LNCaP clone FGC (cell line): Measurements from ENCODE around the gene ISL1.

Experiments
- DNase-seq: peaks from one replicate; pipeline ENCODE4 v3.0.0-alpha.2; 2011; ENCODE audit warnings: low read depth
- H3K4me3 ChIP-seq: 2 replicates; pipeline ENCODE4 v1.5.1; 2011; ENCODE audit warnings: mild to moderate bottlenecking, low read depth, low read length, control low read depth
- CTCF ChIP-seq: IDR thresholded peaks from 2 replicates; pipeline ENCODE4 v1.5.1; 2012; ENCODE audit warnings: mild to moderate bottlenecking; ENCODE audit not compliant: control insufficient read depth, insufficient read depth; ENCODE audit errors: extremely low read depth

Gene ISL1

DNA sequence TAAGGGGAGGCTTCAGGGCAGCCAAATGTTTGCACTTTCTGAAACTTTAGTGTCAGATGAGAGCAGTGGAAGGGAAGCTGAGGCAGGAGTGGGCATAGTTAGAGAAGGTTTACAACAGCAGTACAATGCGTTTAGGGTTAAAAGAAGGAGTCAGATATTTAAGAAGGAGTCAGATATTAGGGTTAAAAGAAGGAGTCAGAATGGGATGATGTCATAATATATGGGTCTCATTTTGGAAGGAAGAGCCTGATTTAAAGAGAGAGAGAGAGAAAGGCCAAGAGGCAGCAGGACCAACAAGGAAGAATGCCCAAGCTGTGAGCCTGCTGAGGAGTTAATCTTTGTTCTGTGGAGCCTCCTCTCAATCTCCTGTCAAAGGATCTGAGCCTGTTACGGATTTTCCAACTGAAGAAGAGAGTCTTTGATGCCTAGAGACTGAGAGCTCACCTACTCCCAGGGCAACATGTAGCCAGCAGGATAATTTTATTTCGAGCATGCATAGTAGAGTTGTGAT lies 9.5 kb downstream of the ISL1 start:
- no peak for TF ChIP-seq CTCF
- H3K4me3 ChIP-seq: no peak overlapping the region
- no peak for DNase-seq

DNA sequence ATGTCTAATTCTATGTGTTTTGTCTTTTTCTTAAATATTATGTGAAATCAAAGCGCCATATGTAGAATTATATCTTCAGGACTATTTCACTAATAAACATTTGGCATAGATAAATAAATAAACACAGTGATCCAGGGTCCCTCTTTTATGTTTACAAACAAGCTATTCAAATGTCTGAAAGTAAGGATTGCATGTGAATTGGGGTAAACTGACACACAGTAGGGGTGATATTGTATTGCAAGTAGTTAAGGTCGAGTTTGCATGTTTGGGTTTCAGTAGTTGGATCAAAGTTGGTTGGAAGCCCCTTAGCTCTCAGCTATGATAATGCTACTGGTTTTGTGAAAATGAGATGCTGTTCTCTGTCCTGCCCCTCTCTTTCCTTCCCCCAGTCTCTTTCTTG lies 11.4 kb downstream of the ISL1 start:
- no peak for DNase-seq
- H3K4me3 ChIP-seq: no peak overlapping the region
- TF ChIP-seq CTCF: no peak

- H3K4me3 ChIP-seq: no peak overlapping the region
- DNase-seq: no peak
- TF ChIP-seq CTCF: no peak
These were observed 12.0 kb downstream of the ISL1 start for GRCh38 chr5:51395245-51395644.

DNA sequence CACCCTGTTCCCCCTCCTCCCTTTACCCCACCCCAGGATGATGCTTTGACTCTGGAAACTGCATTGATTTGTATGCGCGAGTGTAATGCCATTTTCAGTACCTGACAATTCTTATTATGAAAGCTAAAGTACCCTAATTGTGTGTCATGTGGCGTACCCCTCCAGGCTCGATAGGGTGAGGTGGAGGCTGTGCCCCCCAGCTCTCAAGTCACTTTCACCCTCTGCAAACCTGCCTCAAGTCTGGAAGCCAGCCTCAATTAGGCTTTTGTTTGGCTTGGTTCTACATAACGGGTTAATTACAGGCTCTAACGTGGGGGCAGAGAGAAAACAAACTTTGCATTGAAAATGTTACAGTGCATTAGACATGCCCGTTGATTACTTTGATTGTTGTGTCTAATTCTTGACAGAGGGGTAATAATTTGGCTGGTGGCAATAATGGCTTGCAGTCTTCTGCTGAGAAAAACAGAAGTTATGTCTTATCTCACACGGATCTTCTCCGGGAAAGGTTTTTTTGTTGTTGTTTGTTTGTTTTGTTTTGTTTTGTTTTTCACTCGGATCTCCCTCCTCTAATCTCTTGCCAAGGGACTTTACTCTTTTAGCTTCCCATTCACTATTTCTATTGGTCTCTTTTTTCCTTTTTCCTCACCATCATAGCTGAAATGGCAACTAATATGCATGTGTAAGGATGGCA lies 12.6 kb downstream of the ISL1 start:
- DNase-seq: no peak
- no peak for TF ChIP-seq CTCF
- no peak overlapping the region for H3K4me3 ChIP-seq

DNA sequence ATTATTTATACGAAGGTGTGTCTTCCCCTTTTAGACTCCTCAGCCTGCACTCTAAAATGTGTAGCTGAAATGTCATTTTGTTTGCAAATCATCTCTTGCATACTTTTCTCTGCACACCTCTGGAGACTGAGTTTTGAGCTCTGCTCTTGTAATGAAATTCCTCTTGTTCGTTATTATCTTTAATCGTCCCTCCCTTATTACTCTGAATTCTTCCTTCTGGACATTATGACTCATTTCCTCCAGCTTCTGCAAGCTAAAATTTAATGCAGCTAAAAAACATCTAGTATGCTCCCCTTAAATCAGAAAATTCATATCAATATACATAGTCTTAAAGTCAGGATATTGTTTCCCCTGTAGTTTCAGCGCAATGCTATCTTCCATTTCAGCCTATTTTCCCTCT lies 13.5 kb downstream of the ISL1 start:
- H3K4me3 ChIP-seq: no peak overlapping the region
- no peak for TF ChIP-seq CTCF
- no peak for DNase-seq

DNA sequence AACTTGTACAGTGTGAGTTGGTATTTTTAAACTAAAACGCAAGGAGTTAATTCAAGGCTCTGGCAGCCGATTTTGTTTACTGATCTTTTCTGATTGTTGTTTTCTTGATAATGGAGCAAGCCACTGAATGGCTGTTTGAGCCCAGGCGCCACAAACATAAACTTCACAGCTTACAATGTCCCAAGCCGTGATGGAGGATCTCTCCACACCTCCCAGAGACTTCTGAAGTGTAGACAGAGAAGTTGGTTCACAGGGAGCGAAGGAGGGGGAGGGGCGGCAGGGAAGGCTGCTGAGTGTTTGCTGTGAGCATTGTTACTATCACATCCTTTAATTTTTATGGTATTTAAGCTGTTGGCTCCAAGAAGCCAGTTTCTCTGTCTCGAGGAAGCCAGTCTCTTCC lies 14.7 kb downstream of the ISL1 start:
- H3K4me3 ChIP-seq: no peak overlapping the region
- TF ChIP-seq CTCF: no peak
- DNase-seq: no peak

DNA sequence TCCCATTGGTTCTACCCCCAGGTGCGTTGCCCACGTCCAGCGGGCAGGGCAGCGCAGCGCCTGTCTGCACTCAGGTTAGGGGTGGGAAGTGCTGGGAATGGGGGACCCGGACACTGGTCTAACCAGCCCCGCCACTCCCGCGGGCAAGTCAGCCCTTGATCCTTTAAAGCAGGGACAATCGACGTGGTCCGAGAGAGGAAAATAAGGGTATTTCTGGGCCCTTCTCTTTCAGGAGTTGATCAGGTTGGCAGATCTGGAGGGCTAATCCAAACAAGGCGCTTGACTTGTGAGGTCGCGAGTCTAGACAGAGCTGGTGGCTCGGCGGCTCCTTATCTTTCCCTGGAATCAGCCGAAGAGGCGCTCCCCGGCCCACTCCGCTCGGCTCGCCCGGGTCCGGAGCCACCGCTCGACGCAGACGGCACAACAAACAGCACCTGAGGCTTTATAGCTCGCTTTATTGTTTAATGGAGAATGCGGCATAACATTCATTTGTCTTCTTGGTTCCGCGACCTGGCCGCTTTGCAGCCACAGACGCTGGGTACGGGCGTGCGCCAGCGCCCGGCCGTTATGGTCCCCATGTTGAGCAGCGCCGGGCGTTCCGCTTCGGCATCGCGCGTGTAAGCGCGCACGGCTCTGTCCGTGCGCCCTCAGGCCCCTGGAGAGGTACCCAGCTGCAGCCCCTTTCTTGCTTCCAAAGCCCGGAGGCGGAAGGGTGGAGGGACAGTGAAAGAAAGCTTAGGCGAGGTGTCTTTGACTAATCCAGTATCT lies 15.8 kb downstream of the ISL1 start:
- TF ChIP-seq CTCF: no peak
- DNase-seq: no peak
- no peak overlapping the region for H3K4me3 ChIP-seq
